ENCODE results near the gene SLC39A11.

- TF ChIP-seq CTCF (IDR thresholded peaks at IDR 0.05) (no peak), POLR2AphosphoS5 (IDR thresholded peaks at IDR 0.05; ENCODE audit: low read depth, low read length) (no peak), REST (IDR thresholded peaks at IDR 0.05; ENCODE audit: insufficient read depth in 1 of 2, low read depth in 2 of 2, low read length in 1 of 2) (no peak)
These were observed 31.3 kb downstream of the SLC39A11 start for GRCh38 chr17:73061161-73061560.

All from Panc1 (cell line).